GM06990 (cell line): ENCODE results near the gene MCF2L.

Source experiments
- DNase-seq: peaks from one replicate; pipeline ENCODE4 v3.0.0-alpha.2; 2011; ENCODE audit not compliant: insufficient read length; ENCODE audit errors: extremely low read depth
- H3K27me3 ChIP-seq: replicated peaks from 2 replicates; pipeline ENCODE4 v1.6.0; 2011; ENCODE audit warnings: low read length; ENCODE audit not compliant: control insufficient read depth, insufficient read depth
- H3K36me3 ChIP-seq: 2 replicates; pipeline ENCODE4 v1.5.1; 2011; ENCODE audit warnings: low read length; ENCODE audit not compliant: control insufficient read depth, insufficient read depth
- H3K4me3 ChIP-seq: replicated peaks from 2 replicates; pipeline ENCODE4 v1.5.1; 2011; ENCODE audit warnings: low read depth, mild to moderate bottlenecking, control low read depth, low read length
- TF ChIP-seq, protein P1 (sequence below): IDR thresholded peaks from 2 replicates; pipeline ENCODE4 v1.5.1; 2011; ENCODE audit warnings: low read length, control low read depth, mild to moderate bottlenecking, inconsistent platforms; ENCODE audit not compliant: insufficient read depth, poor library complexity, severe bottlenecking

Gene MCF2L

DNA sequence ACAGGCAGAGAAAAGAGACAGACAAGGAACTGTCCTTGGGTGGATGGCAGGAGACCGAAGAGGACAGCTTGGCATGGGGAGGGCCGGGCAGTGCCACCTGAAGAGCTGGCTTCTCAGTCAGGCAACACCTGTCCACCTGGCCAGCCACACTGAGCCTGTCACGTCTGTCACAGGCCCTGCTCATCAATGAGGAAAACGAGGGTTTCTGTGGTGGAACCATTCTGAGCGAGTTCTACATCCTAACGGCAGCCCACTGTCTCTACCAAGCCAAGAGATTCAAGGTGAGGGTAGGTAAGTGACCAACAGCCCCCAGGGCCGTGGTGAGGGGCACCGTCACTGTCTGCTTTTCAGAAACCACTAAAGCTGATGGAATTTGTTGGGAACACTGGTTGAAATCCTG, 178.2 kb downstream of the MCF2L start:
- DNase-seq: no peak
- TF ChIP-seq, protein P1, sequence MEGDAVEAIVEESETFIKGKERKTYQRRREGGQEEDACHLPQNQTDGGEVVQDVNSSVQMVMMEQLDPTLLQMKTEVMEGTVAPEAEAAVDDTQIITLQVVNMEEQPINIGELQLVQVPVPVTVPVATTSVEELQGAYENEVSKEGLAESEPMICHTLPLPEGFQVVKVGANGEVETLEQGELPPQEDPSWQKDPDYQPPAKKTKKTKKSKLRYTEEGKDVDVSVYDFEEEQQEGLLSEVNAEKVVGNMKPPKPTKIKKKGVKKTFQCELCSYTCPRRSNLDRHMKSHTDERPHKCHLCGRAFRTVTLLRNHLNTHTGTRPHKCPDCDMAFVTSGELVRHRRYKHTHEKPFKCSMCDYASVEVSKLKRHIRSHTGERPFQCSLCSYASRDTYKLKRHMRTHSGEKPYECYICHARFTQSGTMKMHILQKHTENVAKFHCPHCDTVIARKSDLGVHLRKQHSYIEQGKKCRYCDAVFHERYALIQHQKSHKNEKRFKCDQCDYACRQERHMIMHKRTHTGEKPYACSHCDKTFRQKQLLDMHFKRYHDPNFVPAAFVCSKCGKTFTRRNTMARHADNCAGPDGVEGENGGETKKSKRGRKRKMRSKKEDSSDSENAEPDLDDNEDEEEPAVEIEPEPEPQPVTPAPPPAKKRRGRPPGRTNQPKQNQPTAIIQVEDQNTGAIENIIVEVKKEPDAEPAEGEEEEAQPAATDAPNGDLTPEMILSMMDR: no peak
- H3K36me3 ChIP-seq: no peaks in the 10 kb centered on the region
- H3K27me3 ChIP-seq: no peaks in the 10 kb centered on the region
- no peak overlapping the region for H3K4me3 ChIP-seq

DNA sequence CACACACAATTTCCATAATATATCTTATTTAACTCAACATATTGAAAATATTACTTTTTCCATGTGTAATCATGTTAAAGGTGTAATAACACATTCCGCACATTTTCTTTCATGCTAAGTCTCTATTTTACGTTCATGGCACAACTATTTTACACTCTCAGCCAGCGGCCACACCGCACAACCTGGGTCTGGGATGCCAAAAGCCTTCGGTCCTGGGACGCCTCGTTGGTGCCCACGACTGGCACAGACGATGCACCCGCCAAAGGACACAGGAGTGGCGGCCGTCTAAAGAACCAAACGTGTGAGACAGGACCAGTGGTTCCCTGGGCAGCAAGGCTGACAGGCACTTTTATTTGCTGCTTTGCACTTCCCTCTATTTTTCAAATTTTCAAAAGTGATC, 179.4 kb downstream of the MCF2L start:
- TF ChIP-seq, protein P1: no peak

DNA sequence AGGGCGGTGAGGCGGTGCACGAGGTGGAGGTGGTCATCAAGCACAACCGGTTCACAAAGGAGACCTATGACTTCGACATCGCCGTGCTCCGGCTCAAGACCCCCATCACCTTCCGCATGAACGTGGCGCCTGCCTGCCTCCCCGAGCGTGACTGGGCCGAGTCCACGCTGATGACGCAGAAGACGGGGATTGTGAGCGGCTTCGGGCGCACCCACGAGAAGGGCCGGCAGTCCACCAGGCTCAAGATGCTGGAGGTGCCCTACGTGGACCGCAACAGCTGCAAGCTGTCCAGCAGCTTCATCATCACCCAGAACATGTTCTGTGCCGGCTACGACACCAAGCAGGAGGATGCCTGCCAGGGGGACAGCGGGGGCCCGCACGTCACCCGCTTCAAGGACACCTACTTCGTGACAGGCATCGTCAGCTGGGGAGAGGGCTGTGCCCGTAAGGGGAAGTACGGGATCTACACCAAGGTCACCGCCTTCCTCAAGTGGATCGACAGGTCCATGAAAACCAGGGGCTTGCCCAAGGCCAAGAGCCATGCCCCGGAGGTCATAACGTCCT, 180.0 kb downstream of the MCF2L start:
- Histone ChIP-seq H3K27me3 (no peaks in the 10 kb centered on the region; the same call in 1 of the 2 replicates), H3K36me3 (no peaks in the 10 kb centered on the region), H3K4me3 (no peak overlapping the region)
- no peak for DNase-seq
- TF ChIP-seq, protein P1: no peak

More for the DNA sequence above, 179.4 kb downstream of the MCF2L start:
- Histone ChIP-seq H3K27me3 (no peaks in the 10 kb centered on the region; the same call in 1 of the 2 replicates), H3K4me3 (no peak overlapping the region), H3K36me3 (no peaks in the 10 kb centered on the region)
- no peak for DNase-seq
